HEK293 (cell line): ENCODE results near the gene MGMT.

ENCODE experiments used
- ZNF404 ChIP-seq: fragments of 450-650 bp; formaldehyde crosslinking; IDR thresholded peaks from 2 replicates; pipeline ENCODE4 v1.5.1; 2017; ENCODE audit warnings: missing biosample characterization, missing genetic modification characterization
- ZNF660 ChIP-seq: fragments of 450-650 bp; IDR thresholded peaks from 2 replicates; pipeline ENCODE4 v1.5.1; 2018; ENCODE audit warnings: missing biosample characterization, mild to moderate bottlenecking, missing genetic modification characterization
- TF ChIP-seq, protein P1 (sequence below): fragments of 450-650 bp; formaldehyde crosslinking; IDR thresholded peaks from 2 replicates; pipeline ENCODE4 v1.5.1; 2016; ENCODE audit warnings: missing biosample characterization, missing genetic modification characterization

DNA sequence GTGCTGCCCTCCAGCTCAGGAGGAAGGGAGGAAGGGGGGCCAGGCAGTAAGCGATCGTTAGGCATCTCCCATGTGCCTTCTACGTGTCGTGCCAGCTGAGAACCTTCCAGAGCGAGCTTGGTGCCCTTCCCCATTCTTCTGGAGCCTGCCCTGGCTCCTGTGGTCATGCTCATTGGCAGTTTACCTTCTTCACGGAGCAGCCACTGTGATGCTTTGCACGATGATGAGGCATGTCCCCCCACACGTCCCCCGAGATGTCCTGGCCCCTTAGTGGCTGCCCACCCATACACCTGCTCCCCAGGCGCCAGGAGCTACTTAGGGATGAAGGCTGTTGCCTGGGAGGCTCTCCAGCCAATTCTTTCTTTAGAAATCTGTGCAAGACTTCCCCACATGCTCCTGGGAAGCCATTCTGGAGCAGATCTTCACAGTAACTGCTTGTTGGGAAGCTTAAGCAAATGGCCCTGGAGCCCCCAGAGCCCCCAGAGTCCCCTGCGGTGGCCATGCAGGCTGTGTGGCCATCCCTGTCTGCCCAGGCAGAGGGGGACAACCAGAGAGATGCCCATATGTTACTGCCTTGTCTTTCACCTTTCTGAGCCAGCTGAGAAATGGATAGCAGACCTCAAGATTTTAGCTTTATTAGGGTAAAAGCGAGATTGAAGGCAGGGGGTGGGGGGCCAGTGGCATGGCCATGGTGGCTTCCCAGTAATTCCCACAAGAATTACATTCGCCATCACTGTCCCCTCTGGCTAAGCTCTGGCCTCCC lies 298.0 kb downstream of the MGMT start:
- no peak for TF ChIP-seq ZNF404 (tag by site-specific recombination)
- TF ChIP-seq, protein P1, sequence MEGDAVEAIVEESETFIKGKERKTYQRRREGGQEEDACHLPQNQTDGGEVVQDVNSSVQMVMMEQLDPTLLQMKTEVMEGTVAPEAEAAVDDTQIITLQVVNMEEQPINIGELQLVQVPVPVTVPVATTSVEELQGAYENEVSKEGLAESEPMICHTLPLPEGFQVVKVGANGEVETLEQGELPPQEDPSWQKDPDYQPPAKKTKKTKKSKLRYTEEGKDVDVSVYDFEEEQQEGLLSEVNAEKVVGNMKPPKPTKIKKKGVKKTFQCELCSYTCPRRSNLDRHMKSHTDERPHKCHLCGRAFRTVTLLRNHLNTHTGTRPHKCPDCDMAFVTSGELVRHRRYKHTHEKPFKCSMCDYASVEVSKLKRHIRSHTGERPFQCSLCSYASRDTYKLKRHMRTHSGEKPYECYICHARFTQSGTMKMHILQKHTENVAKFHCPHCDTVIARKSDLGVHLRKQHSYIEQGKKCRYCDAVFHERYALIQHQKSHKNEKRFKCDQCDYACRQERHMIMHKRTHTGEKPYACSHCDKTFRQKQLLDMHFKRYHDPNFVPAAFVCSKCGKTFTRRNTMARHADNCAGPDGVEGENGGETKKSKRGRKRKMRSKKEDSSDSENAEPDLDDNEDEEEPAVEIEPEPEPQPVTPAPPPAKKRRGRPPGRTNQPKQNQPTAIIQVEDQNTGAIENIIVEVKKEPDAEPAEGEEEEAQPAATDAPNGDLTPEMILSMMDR: no peak
- TF ChIP-seq ZNF660 (tag by site-specific recombination): no peak
